ENCODE results near the gene TMEM150A. TPM values are rescaled to one million over a fixed set of nuclear protein-coding genes. Genes with fewer than 3 reads are reported as not detected.
"Not testable (repeated sequence)": the region's sequence is repeated elsewhere in the genome, so short reads cannot be mapped to it uniquely, and the experiment has no call there.

Gene TMEM150A
- total RNA-seq, 2 donors from 2014 or later = 23.1 to 24.4 TPM

- peaks cover 0 to 3% of the 10 kb centered on the region in 2 donors for H3K36me3 ChIP-seq (replicated peaks in 1 of 2; ENCODE audit: insufficient read depth in 1 of 2, low read depth in 2 of 2)
- TF ChIP-seq, protein P1, sequence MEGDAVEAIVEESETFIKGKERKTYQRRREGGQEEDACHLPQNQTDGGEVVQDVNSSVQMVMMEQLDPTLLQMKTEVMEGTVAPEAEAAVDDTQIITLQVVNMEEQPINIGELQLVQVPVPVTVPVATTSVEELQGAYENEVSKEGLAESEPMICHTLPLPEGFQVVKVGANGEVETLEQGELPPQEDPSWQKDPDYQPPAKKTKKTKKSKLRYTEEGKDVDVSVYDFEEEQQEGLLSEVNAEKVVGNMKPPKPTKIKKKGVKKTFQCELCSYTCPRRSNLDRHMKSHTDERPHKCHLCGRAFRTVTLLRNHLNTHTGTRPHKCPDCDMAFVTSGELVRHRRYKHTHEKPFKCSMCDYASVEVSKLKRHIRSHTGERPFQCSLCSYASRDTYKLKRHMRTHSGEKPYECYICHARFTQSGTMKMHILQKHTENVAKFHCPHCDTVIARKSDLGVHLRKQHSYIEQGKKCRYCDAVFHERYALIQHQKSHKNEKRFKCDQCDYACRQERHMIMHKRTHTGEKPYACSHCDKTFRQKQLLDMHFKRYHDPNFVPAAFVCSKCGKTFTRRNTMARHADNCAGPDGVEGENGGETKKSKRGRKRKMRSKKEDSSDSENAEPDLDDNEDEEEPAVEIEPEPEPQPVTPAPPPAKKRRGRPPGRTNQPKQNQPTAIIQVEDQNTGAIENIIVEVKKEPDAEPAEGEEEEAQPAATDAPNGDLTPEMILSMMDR (IDR thresholded peaks at IDR 0.05) = no peak
- peak; percentile 42 to 88 (median 81) for TF ChIP-seq POLR2A (IDR thresholded peaks at IDR 0.05)
- intact Hi-C loops (cut with DNase I) = no loop called here
- H3K9me3 ChIP-seq = no peaks in the 10 kb centered on the region
- H3K27me3 ChIP-seq = no peaks in the 10 kb centered on the region
- DNase-seq (peak; percentile 93 to 98 (median 96)), ATAC-seq (peak; percentile 97)
- H3K4me1 ChIP-seq = peaks cover 81% of the 10 kb centered on the region
- peak within 1 kb of the TSS; percentile 35 to 44 for H3K4me3 ChIP-seq
- H3K27ac ChIP-seq = peak within 1 kb of the TSS; percentile 62 to 94 (median 82)
- 0% methylated on average over 28 to 47 of the region's 47 CpGs for WGBS, 2 donors
These were observed 7.0 kb downstream of the TMEM150A start, which contains the start of gene RNF181 for GRCh38 chr2:85595301-85596025. Gene RNF181, plus strand, starts transcription at chr2:85595745. Its CDS starts 19 bp downstream, at chr2:85595764.

GRCh38 chr2:85594715-85595300 is 7.7 kb downstream of the TMEM150A start:
- Histone ChIP-seq H3K4me1 (peaks cover 81% of the 10 kb centered on the region), H3K36me3 (replicated peaks in 1 of 2; ENCODE audit: insufficient read depth in 1 of 2, low read depth in 2 of 2) (peaks cover 0 to 3% of the 10 kb centered on the region in 2 donors), H3K4me3 (peak overlapping the region; percentile 6 to 35), H3K27me3 (no peaks in the 10 kb centered on the region), H3K27ac (peak overlapping the region; percentile 62 to 94 (median 82)), H3K9me3 (no peaks in the 10 kb centered on the region)
- DNase-seq (no peak), ATAC-seq (peak; percentile 2)
- TF ChIP-seq POLR2A (IDR thresholded peaks at IDR 0.05) = no peak
- TF ChIP-seq, protein P1 (IDR thresholded peaks at IDR 0.05) = no peak
- intact Hi-C loops (cut with DNase I) = no loop called here
- WGBS, 2 donors = 14 to 21% methylated on average over 11 to 13 of the region's 13 CpGs

DNA sequence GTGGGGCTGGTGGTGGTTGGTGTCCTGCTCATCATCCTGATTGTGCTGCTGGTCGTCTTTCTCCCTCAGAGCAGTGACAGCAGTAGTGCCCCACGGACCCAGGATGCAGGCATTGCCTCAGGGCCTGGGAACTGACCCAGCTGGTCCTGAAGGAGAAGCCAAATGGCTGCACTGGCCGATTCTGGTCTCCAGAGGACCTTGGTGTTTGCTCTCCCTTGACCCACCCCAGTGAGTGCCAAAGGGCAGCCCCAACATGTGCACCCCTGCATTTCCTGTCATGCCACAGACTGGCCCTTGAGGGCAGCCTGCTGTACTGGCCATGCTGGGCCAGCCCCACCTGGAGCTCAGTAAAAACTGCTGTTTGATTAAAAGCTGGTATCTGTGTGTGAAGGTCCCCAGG is 9.5 kb downstream of the TMEM150A start:
- WGBS, 2 donors = 20 to 21% methylated on average over 1 to 3 of the region's 3 CpGs
- no peak for TF ChIP-seq POLR2A (IDR thresholded peaks at IDR 0.05)
- TF ChIP-seq, protein P1 (IDR thresholded peaks at IDR 0.05) = peak in 1 of 7 experiments; percentile 8
- no peaks in the 10 kb centered on the region for H3K9me3 ChIP-seq
- no peaks in the 10 kb centered on the region for H3K36me3 ChIP-seq (replicated peaks in 1 of 2; ENCODE audit: insufficient read depth in 1 of 2, low read depth in 2 of 2)
- H3K27me3 ChIP-seq = no peaks in the 10 kb centered on the region
- DNase-seq (peak; percentile 79 to 90 (median 86)), ATAC-seq (peak; percentile 28)
- peak overlapping the region; percentile 54 to 79 (median 65) for H3K27ac ChIP-seq
- no peak overlapping the region for H3K4me3 ChIP-seq
- intact Hi-C loops (cut with DNase I) = no loop called here
- H3K4me1 ChIP-seq = peaks cover 79% of the 10 kb centered on the region

DNA sequence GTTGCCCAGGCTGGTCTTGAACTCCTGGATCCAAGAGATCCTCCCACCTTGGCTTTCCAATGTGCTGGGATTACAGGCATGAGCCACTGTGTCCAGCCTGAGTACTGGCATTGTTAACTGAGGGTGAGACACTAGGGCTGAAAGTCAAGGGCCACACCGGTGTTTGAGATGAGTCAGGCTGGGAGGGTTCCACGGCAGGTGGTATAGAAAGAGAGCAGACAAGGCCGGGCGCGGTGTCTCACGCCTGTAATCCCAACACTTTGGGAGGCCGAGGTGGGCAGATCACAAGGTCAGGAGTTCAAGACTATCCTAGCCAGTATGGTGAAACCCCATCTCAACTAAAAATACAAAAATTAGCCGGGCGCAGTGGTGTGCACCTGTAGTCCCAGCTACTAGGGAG is 10.2 kb downstream of the TMEM150A start:
- H3K36me3 ChIP-seq (replicated peaks in 1 of 2; ENCODE audit: insufficient read depth in 1 of 2, low read depth in 2 of 2); ATAC-seq; H3K9me3 ChIP-seq; DNase-seq; intact Hi-C loops (cut with DNase I); H3K27me3 ChIP-seq; H3K4me3 ChIP-seq: not testable (repeated sequence)
- Histone ChIP-seq H3K27ac (peak overlapping the region in 2 of 4 donors; percentile 75 to 79), H3K4me1 (peaks cover 72% of the 10 kb centered on the region)
- 90 to 94% methylated on average over 9 of the region's 9 CpGs for WGBS, 2 donors

DNA sequence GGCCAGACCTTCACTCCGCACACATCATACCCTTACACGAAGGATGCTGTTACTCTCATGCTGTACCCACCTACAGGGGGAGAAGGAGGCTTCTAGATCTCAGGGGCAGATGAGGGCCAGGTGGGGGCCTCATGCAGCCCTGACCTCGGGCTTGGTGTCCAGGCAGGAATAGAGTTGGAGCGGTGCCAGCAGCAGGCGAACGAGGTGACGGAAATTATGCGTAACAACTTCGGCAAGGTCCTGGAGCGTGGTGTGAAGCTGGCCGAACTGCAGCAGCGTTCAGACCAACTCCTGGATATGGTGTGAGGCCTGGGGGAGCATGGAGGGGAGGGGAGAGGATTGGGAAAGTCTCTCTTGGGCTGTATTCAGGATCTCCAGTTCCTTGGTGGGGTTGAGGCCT is 10.9 kb downstream of the TMEM150A start:
- H3K27me3 ChIP-seq = no peaks in the 10 kb centered on the region
- DNase-seq (peak in 1 of 4 donors; percentile 50), ATAC-seq (no peak)
- H3K36me3 ChIP-seq (replicated peaks in 1 of 2; ENCODE audit: insufficient read depth in 1 of 2, low read depth in 2 of 2) = no peaks in the 10 kb centered on the region
- intact Hi-C loops (cut with DNase I) = no loop called here
- peak overlapping the region in 3 of 4 donors; percentile 41 to 79 (median 75) for H3K27ac ChIP-seq
- H3K9me3 ChIP-seq = no peaks in the 10 kb centered on the region
- peaks cover 65% of the 10 kb centered on the region for H3K4me1 ChIP-seq
- no peak overlapping the region for H3K4me3 ChIP-seq
- 72 to 86% methylated on average over 12 of the region's 12 CpGs for WGBS, 2 donors
- TF ChIP-seq POLR2A (IDR thresholded peaks at IDR 0.05) = no peak
- TF ChIP-seq, protein P1 (IDR thresholded peaks at IDR 0.05) = no peak

Measured in body of pancreas (tissue), 4 donors.